ENCODE data around the gene ACE.
A peak's percentile ranks its signal among the peaks of the same experiment; 100 is the strongest.

The ACE gene

DNA sequence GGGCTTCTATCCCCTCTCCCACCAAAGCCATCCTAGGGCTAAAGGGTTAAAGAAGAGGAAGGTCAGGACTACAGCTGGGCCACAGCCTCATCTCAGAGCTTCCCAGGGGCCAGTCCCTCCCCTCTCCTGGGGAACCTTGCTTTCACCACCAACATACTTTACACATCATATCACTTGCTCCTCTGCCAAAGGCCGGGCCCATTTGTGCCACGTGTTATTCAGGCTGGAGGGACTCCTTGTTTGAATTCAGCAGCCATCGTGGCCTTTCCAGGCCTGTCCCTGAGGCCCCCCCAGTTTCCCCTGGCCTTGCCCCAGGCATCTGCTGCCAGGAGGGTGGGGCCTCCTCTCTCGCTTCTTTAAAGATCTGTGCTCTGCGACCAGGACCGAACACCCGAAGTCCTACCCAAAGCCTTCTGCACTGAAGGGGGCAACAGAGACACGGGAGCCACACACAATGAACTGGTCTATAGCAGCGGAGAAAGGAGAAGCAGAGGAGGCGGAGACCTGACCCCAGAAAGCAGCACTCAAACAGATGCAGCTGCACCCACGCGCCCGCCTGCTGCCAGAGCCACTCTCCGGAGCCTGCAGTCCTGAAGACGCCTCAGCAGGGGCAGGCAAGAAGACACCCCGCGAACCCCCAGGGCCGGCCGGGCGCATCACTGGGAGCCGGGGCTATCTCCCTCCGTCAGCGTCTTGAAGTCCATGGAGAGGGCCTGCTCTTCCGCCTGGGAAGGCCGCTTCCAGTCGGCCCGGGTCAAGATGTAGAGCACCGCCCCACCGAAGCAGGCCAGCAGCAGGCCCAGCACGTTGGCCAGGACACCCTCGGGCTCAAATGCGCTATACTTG is 42.9 kb upstream of the ACE start:
- peak; percentile 87 for DNase-seq
- no peaks in the 10 kb centered on the region for H3K36me3 ChIP-seq (replicated peaks)
- no peak overlapping the region for H3K4me3 ChIP-seq (ENCODE audit: low read depth, low read length)
- no peaks in the 10 kb centered on the region for H3K27me3 ChIP-seq (replicated peaks)
- in situ Hi-C loops (cut with HindIII; ENCODE audit: low pct_ligation_motif_present, low sequenced_read_pairs), result no loop called here
- TF ChIP-seq, protein P1, sequence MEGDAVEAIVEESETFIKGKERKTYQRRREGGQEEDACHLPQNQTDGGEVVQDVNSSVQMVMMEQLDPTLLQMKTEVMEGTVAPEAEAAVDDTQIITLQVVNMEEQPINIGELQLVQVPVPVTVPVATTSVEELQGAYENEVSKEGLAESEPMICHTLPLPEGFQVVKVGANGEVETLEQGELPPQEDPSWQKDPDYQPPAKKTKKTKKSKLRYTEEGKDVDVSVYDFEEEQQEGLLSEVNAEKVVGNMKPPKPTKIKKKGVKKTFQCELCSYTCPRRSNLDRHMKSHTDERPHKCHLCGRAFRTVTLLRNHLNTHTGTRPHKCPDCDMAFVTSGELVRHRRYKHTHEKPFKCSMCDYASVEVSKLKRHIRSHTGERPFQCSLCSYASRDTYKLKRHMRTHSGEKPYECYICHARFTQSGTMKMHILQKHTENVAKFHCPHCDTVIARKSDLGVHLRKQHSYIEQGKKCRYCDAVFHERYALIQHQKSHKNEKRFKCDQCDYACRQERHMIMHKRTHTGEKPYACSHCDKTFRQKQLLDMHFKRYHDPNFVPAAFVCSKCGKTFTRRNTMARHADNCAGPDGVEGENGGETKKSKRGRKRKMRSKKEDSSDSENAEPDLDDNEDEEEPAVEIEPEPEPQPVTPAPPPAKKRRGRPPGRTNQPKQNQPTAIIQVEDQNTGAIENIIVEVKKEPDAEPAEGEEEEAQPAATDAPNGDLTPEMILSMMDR (IDR thresholded peaks at IDR 0.05; ENCODE audit: low read depth, low read length, missing control alignments), result peak; percentile 27
- peak overlapping the region; percentile 85 for H3K27ac ChIP-seq

DNA sequence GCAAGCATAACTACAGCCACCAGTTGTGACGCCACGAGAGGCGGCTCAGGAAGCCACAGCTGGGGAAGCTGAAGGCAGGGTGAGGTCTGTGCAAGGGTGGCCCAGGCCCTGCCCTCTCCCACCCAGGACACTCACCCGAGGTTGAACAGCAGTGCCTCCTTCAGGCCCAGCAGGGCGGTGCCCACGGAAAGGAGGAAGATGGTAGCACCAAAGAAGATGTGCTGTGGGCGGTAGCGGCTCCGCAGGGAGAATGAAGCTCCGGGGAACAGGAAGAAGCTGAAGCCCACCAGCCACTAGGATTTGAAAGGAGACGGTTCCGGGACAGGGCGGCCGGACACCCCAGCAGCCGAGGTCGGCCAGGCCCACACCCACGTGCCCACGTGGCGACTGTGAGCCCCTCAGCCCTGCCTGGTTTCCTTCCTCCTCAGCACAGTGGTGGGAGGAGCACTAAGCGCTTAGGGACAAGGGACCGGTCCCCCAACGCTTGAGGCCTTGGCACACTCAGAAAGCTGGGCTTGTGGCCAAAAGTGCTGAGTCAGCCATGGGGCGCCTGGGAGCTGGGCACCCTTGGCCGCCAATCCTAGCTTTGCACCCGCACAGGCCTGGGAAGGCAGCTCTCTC is 41.8 kb upstream of the ACE start:
- no peak overlapping the region for H3K4me3 ChIP-seq (ENCODE audit: low read depth, low read length)
- no peaks in the 10 kb centered on the region for H3K36me3 ChIP-seq (replicated peaks)
- H3K27ac ChIP-seq, result no peak overlapping the region
- TF ChIP-seq, protein P1 (IDR thresholded peaks at IDR 0.05; ENCODE audit: low read depth, low read length, missing control alignments), result peak; percentile 40
- in situ Hi-C loops (cut with HindIII; ENCODE audit: low pct_ligation_motif_present, low sequenced_read_pairs), result no loop called here
- no peaks in the 10 kb centered on the region for H3K27me3 ChIP-seq (replicated peaks)
- DNase-seq, result no peak

DNA sequence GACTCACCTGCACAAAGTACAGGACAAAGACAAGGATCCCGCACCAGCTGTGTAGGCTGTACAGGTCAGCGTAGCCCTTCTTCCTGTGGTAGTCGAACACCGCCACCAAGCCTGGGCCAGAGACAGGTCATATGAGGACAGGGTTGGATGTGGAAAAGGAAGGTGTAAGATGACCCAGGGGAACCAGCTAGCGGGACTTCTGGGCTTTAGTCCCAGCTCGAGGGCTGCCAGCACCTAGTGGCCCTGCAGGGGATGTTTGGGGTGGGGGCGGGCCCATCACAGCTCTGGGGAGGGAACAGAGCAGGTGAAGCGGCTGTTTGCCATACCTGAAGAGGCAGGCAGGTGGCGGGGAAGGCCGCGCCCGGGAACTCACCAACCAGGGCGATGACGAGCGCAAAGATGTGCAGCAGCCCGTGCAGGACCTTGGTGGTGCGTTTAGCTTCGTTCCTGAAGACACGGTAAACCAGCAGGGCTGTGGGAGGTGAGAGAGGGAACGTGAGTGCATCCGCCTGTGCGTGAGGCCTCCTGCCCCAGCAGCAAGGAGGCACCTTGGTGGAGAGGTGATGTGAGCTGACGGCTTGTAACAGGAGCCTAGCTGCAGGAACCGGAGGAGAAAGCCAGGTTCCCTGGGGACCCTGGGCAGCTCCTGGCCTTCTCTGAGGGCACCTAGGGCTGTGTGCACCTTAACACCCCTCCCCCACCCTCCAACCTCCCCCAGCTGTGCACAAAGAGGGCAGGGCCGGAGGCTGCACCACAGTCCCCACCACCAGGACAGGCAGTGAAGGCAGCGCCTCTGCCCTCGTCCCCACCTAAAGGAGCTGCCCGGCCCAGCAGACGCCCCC is 41.0 kb upstream of the ACE start:
- in situ Hi-C loops (cut with HindIII; ENCODE audit: low pct_ligation_motif_present, low sequenced_read_pairs), result no loop called here
- no peaks in the 10 kb centered on the region for H3K27me3 ChIP-seq (replicated peaks)
- no peak overlapping the region for H3K27ac ChIP-seq
- no peaks in the 10 kb centered on the region for H3K36me3 ChIP-seq (replicated peaks)
- no peak overlapping the region for H3K4me3 ChIP-seq (ENCODE audit: low read depth, low read length)
- DNase-seq, result no peak
- TF ChIP-seq, protein P1 (IDR thresholded peaks at IDR 0.05; ENCODE audit: low read depth, low read length, missing control alignments), result no peak

DNA sequence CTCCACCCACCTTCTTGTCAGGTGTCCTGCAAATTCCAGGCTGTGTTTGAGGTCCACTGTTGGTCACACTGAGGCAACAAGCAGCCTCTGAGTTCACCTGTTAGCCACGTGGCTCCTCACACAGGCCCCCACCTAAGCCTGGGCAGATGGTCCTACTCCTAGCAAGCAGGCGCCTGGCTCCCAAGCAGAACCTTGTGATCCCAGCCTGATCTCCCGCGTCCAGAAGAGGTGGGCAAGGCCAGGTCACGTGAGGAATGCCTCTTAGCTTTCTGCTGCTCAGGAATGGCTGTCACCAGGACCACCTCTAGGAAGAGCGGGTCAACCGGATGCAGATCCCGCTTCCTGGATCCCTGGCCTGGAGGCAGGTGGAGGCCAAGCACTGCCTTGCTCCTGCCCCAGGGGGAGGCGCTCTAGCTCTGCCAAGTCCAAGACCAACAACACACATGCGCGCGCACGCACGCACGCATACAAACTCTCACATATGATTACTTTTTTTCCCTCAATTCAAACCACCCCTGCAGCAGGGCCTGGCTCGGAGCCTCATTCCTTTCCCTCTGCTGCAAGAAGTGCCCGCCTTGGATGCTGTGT is 40.2 kb upstream of the ACE start:
- in situ Hi-C loops (cut with HindIII; ENCODE audit: low pct_ligation_motif_present, low sequenced_read_pairs), result no loop called here
- TF ChIP-seq, protein P1 (IDR thresholded peaks at IDR 0.05; ENCODE audit: low read depth, low read length, missing control alignments), result peak; percentile 48
- Histone ChIP-seq H3K4me3 (ENCODE audit: low read depth, low read length) (no peak overlapping the region), H3K36me3 (replicated peaks) (no peaks in the 10 kb centered on the region), H3K27me3 (replicated peaks) (no peaks in the 10 kb centered on the region), H3K27ac (no peak overlapping the region)
- DNase-seq, result no peak

DNA sequence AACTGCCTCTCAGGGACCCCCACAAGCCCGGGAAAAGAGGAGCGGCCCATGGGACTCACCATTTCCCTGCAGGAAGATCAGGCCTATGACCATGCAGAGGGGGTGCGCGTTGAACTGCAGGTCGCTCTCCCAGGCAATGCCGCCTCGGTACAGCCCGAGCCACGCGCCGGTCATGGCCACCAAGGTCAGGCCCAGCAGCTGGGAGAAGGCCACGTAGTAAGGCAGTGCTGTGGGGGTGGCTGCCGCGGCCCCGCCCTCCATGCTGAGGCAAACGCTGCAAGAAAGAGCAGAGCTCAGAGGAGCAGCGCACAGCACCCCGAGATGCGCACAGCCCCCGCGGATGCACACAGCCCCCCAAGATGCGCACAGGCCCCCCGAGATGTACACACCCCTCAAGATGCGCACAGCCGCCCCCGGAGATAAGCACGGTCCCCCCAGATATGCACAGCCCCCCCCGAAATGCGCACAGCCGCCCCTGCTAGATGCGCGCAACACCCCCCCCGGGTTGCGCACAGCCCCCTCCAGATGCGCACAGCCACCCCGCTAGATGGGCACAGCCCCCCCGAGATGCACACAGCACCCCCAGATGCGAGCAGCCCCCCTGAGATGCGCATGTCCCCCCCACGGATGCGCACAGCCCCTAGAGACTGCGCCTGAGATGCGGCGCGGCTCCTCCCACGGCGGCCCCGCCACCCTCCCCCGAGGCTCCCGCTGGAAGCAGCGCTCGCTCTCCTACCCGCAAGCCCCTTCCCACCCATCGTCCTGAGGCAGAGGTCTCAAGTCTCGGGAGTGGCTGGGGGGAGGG is 39.4 kb upstream of the ACE start:
- DNase-seq, result no peak
- in situ Hi-C loops (cut with HindIII; ENCODE audit: low pct_ligation_motif_present, low sequenced_read_pairs), result no loop called here

More for the DNA sequence above, 39.4 kb upstream of the ACE start:
- TF ChIP-seq, protein P1 (IDR thresholded peaks at IDR 0.05; ENCODE audit: low read depth, low read length, missing control alignments), result no peak
- H3K36me3 ChIP-seq (replicated peaks), result no peaks in the 10 kb centered on the region
- H3K27ac ChIP-seq, result no peak overlapping the region
- peak overlapping the region; percentile 5 for H3K4me3 ChIP-seq (ENCODE audit: low read depth, low read length)
- no peaks in the 10 kb centered on the region for H3K27me3 ChIP-seq (replicated peaks)

All from brain microvascular endothelial cell (primary cell).